ENCODE data around the gene NACC2.

GRCh38 chr9:135961277-135961715 lies 133.8 kb downstream of the NACC2 start, which contains the start of gene UBAC1:
- TF ChIP-seq POLR2A (IDR thresholded peaks at IDR 0.05; ENCODE audit: low read length) (no peak), GATA1 (IDR thresholded peaks at IDR 0.05; ENCODE audit: low read depth, low read length) (no peak)

Data from erythroblast (primary cell).